Midbrain (tissue), 1 donor: Measurements from ENCODE around the gene CMTM4.
"Not testable (repeated sequence)": the region's sequence is repeated elsewhere in the genome, so short reads cannot be mapped to it uniquely, and the experiment has no call there.

Experiments
- DNase-seq: peaks from one replicate; lab custom pipeline; 2025; lab: John Stamatoyannopoulos, UW

Gene CMTM4

DNA sequence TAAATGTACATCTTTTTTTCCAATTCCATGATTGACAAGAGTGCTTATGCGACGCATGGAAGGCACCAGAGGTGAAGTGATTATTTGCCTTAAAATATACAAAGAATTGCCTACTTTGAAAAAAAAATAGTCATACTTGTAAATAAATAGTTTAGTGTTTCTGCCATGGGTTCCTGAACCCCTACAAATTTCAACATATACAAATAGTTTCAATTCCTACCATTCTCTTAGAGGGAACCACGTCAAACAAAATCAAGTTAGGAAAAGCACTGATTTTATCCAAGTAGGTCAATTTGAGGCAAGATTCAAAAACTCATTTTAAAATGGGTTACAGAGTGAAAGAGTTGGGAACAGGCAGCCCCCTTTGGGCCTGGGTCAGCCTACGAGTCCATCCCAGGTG, 80.4 kb downstream of the CMTM4 start:
- no peak for DNase-seq

DNA sequence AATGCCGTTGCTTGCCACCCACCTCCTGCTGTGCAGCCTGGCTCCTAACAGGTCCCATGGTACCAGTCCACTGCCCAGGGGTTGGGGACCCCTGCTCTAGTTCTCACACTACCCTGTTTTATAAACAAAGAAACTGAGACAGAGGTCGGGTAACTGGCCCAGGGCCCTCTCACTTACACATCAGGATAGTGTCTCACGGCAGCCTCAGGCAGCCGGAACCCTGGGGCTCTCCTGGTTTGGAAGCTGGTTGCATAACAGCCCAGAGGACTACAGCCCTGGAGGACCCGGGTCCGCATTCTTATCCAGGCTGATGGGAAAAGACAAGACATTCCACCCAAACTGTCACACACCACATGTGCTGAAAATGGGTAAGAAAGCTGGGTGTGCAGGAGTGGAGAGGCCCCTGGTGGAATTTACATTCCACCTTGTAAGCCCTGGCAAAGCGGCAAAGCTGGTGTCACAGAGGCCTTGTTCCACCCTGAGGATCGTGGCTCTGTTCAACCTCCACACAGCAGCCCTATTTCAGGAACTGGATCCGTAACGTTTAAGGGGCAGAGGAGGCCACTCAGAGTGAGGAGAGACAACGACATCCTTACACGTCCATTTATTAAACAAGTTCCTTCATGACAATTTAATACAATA, 82.3 kb downstream of the CMTM4 start:
- DNase-seq, result no peak

DNA sequence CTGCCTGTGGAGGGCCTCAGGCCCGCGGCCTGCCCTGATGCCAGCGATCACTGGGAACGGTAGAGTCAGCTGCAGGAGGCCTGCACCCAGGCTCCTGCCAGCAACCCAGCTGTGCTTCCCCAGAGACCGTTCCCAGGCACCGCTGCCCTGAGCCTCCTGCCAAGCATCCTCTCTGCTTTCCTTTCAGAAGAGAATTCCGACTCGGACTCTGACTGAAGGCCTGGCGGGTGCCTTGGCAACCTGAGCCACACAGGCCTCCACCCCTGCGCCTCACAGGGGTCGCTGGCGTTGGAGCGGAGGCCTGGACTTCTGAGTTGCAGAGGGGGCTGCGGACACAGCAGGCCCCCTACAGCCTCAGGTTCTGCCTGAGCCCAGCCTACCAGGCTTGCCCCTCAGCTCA, 84.1 kb downstream of the CMTM4 start:
- peak; percentile 68 for DNase-seq

GRCh38 chr16:66611911-66612310, 84.6 kb downstream of the CMTM4 start:
- DNase-seq, result not testable (repeated sequence)

- no peak for DNase-seq
Observed at GRCh38 chr16:66610111-66610820, 86.3 kb downstream of the CMTM4 start.

GRCh38 chr16:66609139-66609510, 87.4 kb downstream of the CMTM4 start:
- no peak for DNase-seq

GRCh38 chr16:66608241-66609138, 88.1 kb downstream of the CMTM4 start:
- peak; percentile 78 for DNase-seq

DNA sequence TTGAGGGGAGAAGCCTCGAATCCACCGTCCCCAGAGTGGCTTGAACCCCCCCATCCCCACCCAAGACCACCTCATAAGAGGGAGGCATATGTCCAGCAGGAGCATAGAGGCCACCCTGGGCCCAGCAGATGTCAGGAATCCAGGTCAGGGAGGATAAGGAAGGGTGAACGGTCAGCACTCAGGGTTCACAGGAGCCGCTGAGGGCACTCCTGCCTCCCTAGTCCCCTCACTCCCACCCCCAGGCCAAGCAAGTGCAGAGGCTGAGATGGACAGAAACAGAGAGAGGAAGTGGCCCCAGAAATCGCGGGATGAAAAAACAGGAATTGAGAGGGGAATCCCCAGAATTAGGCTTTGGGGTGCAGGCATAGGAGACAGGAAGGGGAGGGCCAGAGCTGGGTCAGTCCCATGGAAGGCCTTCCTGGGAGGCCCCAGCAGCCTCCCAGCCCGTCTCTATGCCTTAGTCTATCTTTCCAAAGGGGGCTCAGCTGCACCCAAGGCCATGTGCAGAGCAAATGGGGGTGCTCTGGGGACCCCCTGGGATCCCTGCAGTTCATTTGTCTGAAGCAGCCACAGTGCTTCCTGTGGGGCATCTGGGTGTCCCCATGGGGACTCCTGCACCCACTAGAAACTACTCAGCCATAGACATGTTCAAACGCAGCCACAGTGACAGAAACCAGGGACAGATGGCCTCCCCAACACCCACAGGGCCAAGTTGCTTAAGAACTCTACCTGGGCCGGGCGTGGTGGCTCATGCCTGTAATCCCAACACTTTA, 90.4 kb downstream of the CMTM4 start:
- DNase-seq, result no peak

DNA sequence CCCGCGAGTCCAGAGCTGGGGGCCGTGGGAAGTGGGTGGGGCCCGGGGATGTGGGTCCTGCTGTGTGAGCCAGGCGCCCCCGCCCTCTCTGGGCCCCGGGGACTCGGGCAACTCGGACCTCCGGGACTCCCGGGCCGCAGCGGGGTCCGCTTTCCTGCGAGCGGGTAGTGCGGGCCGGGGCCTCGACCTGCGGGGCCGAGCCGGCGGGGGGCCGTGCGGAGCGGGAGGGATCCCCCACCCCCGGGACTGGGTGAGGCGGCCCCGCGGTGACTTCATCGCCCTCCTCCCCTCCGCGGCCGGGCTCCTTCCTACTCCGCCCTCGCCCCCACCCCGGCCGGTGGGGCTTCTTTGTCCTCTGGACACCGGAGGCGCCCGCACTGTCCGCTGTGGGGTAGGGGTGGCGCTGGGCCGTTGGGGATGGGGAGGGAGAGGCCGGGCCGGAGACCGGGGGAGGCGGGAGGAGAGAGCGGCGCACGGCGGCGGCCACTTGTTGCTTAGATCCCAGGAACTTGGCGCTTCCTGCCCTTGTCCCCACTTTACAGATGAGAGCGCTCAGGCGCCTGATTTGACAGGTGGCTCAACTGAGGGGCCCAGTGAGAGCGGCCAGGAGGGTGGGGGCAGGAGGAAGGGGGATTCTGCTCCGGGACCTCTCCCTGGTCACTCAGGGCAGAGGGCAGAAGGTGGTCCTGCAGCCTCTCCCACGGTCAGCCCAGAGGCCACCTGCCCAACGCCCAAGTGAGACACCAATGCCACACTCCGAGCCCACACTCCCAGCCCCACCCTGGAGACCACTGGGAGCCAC, 91.2 kb downstream of the CMTM4 start:
- no peak for DNase-seq

- no peak for DNase-seq
Observed at GRCh38 chr16:66604376-66605176, 92.0 kb downstream of the CMTM4 start, which contains the start of gene CMTM3. Gene CMTM3, plus strand, starts transcription at chr16:66604704. Its CDS starts 102 bp downstream, at chr16:66604806.

GRCh38 chr16:66603537-66604375, 92.8 kb downstream of the CMTM4 start:
- DNase-seq, result no peak

GRCh38 chr16:66601471-66601870, 95.1 kb downstream of the CMTM4 start:
- no peak for DNase-seq

- DNase-seq, result no peak
Observed at GRCh38 chr16:66600477-66600876, 96.1 kb downstream of the CMTM4 start.

- DNase-seq, result no peak
Observed at GRCh38 chr16:66599726-66600125, 96.8 kb downstream of the CMTM4 start.

- no peak for DNase-seq
Observed at GRCh38 chr16:66598111-66598510, 98.4 kb downstream of the CMTM4 start.

DNA sequence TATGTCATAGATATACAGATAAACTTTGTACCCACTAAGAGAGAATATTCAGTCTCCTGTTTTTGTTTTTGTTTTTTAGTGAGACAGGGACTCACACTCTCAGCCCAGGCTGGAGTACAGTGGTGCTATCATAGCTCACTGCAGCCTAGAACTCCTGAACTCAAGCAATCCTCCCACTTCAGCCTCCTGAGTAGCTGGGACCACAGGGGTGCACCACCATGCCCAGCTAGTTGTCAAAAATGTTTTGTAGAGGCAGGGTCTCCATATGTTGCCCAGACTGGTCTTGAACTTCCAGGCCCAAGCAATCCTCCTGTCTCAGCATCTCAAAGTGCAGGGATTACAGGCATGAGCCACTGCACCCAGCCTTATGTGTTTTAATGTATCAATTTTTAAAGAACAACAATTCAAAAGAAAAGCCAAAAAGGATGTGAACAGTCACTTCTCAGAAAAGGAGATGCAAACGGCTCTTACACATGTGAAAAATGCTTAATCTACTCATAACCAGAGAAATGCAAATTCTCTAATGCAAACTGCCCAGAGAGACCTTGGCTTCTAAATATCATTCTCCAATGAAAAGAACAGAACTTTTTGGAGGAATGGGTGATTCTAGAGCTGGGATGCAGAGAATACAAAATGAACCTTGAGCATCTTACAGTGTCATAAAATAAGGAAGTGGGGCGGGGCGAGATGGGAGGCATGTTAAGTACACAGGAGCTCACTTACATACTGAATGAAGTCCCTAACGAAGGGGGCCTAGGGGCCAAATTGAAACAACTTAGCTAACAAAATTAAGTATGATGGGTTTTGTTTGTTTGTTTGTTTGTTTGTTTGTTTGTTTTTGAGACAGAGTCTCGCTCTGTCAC, 99.3 kb downstream of the CMTM4 start:
- DNase-seq, result no peak

DNA sequence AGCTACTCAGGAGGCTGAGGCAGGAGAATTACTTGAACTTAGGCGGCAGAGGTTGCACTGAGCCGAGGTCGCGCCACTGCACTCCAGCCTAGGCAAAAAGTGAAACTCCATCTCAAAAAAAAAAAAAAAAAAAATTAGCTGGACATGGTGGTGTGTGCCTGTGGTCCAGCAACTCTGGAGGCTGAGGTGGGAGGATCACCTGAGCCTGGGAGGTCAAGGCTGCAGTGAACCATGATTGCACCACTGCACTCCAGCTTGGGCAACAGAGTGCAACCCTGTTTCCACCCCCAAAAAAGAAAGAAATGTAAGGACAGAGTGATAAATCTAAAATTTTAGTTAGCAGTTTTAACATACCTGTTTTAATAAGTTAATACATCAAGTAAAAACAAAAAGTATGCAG, 100.0 kb downstream of the CMTM4 start:
- not testable (repeated sequence) for DNase-seq

- no peak for DNase-seq
Observed at GRCh38 chr16:66594739-66595138, 101.8 kb downstream of the CMTM4 start.
